Aortic smooth muscle cell (primary cell): ENCODE measurements around the gene TKT. TPM values are rescaled to one million over a fixed set of nuclear protein-coding genes. Genes with fewer than 3 reads are reported as not detected.

Experiments used
- total RNA-seq: library from RNA; depleted of rRNA; stranded (reverse); fragments of >200 nt; gene quantifications from 2 replicates; pipeline ENCODE4 v1.2.3, GENCODE V29; 2014

The TKT gene, protein sequence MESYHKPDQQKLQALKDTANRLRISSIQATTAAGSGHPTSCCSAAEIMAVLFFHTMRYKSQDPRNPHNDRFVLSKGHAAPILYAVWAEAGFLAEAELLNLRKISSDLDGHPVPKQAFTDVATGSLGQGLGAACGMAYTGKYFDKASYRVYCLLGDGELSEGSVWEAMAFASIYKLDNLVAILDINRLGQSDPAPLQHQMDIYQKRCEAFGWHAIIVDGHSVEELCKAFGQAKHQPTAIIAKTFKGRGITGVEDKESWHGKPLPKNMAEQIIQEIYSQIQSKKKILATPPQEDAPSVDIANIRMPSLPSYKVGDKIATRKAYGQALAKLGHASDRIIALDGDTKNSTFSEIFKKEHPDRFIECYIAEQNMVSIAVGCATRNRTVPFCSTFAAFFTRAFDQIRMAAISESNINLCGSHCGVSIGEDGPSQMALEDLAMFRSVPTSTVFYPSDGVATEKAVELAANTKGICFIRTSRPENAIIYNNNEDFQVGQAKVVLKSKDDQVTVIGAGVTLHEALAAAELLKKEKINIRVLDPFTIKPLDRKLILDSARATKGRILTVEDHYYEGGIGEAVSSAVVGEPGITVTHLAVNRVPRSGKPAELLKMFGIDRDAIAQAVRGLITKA
- 266 and 310 TPM in 2 replicates for total RNA-seq

GRCh38 chr3:53255775-53256703 lies at the start of gene TKT:
Gene TKT, minus strand, starts transcription at chr3:53256022. Its CDS starts 80 bp downstream, at chr3:53255942.

Other genes starting within 250 kb of the TKT start
- gene SFMBT1, start 209.9 kb downstream of the TKT start, total RNA-seq: 4.2 and 7.1 TPM in 2 replicates
- gene RFT1, start 125.6 kb downstream of the TKT start, total RNA-seq: 9.1 and 9.9 TPM in 2 replicates
- 2.8 and 5.0 TPM in 2 replicates for gene PRKCD, start 94.8 kb downstream of the TKT start, total RNA-seq
- gene DCP1A, start 91.5 kb upstream of the TKT start, total RNA-seq: 7.8 and 9.1 TPM in 2 replicates
- gene CACNA1D, start 238.6 kb upstream of the TKT start, total RNA-seq: 0.13 and 0.44 TPM in 2 replicates